HepG2 (cell line): ENCODE data around the gene ZNF618. TPM values are rescaled to one million over a fixed set of nuclear protein-coding genes. Genes with fewer than 3 reads are reported as not detected.

Experiments
- ATAC-seq: fragments of 200-7000 bp; cut with Tn5 transposase; 3 replicates; pipeline ENCODE4 v1.9.1; 2020; ENCODE audit warnings: mild to moderate bottlenecking, moderate library complexity
- BruUV-seq: library from RNA; stranded (reverse); fragments of 400-500 nt; replicated peaks from 2 replicates; lab custom pipeline; 2021; lab: Mats Ljungman, UMichigan
- CTCF ChIA-PET: fragments of 300-600 bp; formaldehyde crosslinking; extraction: SDS; loops from one replicate; lab custom pipeline; 2021; ENCODE audit warnings: low total read pairs, inconsistent platforms, low intra/inter-chr PET ratio; lab: Yijun Ruan, JAX
- POLR2A ChIA-PET: fragments of 350-600 bp; sonication (Branson Sonifier 250); formaldehyde crosslinking; loops from one replicate; lab custom pipeline; 2020; ENCODE audit warnings: antibody characterized with exemption, inconsistent platforms; lab: Yijun Ruan, JAX
- DNase-seq: peaks from one replicate; pipeline ENCODE4 v3.0.0-alpha.2; 2015; ENCODE audit warnings: low spot score
- FAIRE-seq: peaks from 3 replicates; lab custom pipeline; 2011; peaks lifted over from hg19 to GRCh38; lab: Jason Lieb, UNC
- H2AFZ ChIP-seq: one replicate; pipeline ENCODE4 v1.6.1; 2011; ENCODE audit warnings: low read length, inconsistent platforms
- H3K27ac ChIP-seq: fragments of 300-600 bp; 3 replicates; pipeline ENCODE4 v1.8.0; 2011; ENCODE audit warnings: mixed run types, mild to moderate bottlenecking, mixed read lengths, low read length, inconsistent platforms; ENCODE audit not compliant: insufficient read depth; ENCODE audit errors: extremely low read length
- H3K27me3 ChIP-seq, 2 experiments: fragments of 200-600 bp in 1 of 2; 2 replicates in 1 of 2; 3 replicates in 1 of 2; pipeline versions ENCODE4 v1.6.0 to v1.8.0; 2011; ENCODE audit warnings: low read length in 2 of 2, mild to moderate bottlenecking in 2 of 2, moderate library complexity in 2 of 2, inconsistent platforms in 1 of 2; ENCODE audit not compliant: insufficient read depth in 2 of 2, control insufficient read depth in 1 of 2
- H3K36me3 ChIP-seq, 2 experiments: fragments of 200-600 bp in 1 of 2; replicated peaks in 1 of 2; 2 replicates in 1 of 2; 3 replicates in 1 of 2; pipeline versions ENCODE4 v1.5.1 to v1.8.0; 2011; ENCODE audit warnings: low read length in 2 of 2, inconsistent platforms in 1 of 2; ENCODE audit not compliant: insufficient read depth in 2 of 2, control insufficient read depth in 1 of 2
- H3K4me1 ChIP-seq: 2 replicates; pipeline ENCODE4 v1.5.1; 2012; ENCODE audit warnings: low read length, inconsistent platforms; ENCODE audit not compliant: insufficient read depth
- H3K4me2 ChIP-seq: 2 replicates; pipeline ENCODE4 v1.6.0; 2011; ENCODE audit warnings: low read depth, low read length, inconsistent platforms
- H3K4me3 ChIP-seq, 3 experiments: fragments of 200-600 bp in 1 of 3; sonication (generic), shearing (Covaris generic) in 1 of 3; replicated peaks in 1 of 3; 2 replicates each; pipeline ENCODE4 v1.5.1; 2011 to 2016; ENCODE audit warnings: low read length in 3 of 3, inconsistent platforms in 2 of 3, low read depth in 2 of 3, mild to moderate bottlenecking in 2 of 3, control low read depth in 1 of 3, mixed read lengths in 1 of 3; ENCODE audit not compliant: insufficient read depth in 1 of 3
- H3K79me2 ChIP-seq: one replicate; pipeline ENCODE4 v1.6.1; 2011; ENCODE audit warnings: low read length, inconsistent platforms; ENCODE audit not compliant: insufficient read depth
- H3K9ac ChIP-seq: 2 replicates; pipeline ENCODE4 v1.6.0; 2011; ENCODE audit warnings: mild to moderate bottlenecking, low read depth, low read length, inconsistent platforms; ENCODE audit not compliant: insufficient read depth
- H3K9me3 ChIP-seq: 2 replicates; pipeline ENCODE4 v1.5.1; 2012; ENCODE audit warnings: mild to moderate bottlenecking, low read length
- H4K20me1 ChIP-seq: 2 replicates; pipeline ENCODE4 v1.6.0; 2011; ENCODE audit warnings: inconsistent platforms, mild to moderate bottlenecking, low read length, moderate library complexity; ENCODE audit not compliant: insufficient read depth
- ADNP ChIP-seq: sonication (generic); formaldehyde crosslinking; IDR thresholded peaks from 2 replicates; pipeline ENCODE4 v1.4.0; 2020; ENCODE audit warnings: missing genetic modification reagents
- ARHGAP35 ChIP-seq: sonication (generic); formaldehyde crosslinking; IDR thresholded peaks from 2 replicates; pipeline ENCODE4 v1.9.0; 2022; ENCODE audit warnings: mild to moderate bottlenecking, inconsistent platforms, moderate library complexity, missing genetic modification reagents, borderline replicate concordance
- ASH2L ChIP-seq: fragments of 300-600, 200-600 bp; sonication (generic); IDR thresholded peaks from 2 replicates; pipeline ENCODE4 v1.7.0; 2017; ENCODE audit warnings: low read depth, mild to moderate bottlenecking, moderate library complexity, mixed read lengths, low read length; ENCODE audit not compliant: insufficient read length
- CSRNP2 ChIP-seq: sonication (generic); formaldehyde crosslinking; conservative IDR thresholded peaks from 2 replicates; pipeline ENCODE4 v1.8.0; 2022; ENCODE audit warnings: low read depth, missing genetic modification reagents
- FOXA3 ChIP-seq: IDR thresholded peaks from 2 replicates; pipeline ENCODE4 v1.6.1; 2016; ENCODE audit warnings: missing genetic modification reagents, missing compliant biosample characterization
- MTF2 ChIP-seq: sonication (generic); formaldehyde crosslinking; IDR thresholded peaks from 2 replicates; pipeline ENCODE4 v1.5.0; 2020; ENCODE audit warnings: missing genetic modification reagents, borderline replicate concordance
- NFATC3 ChIP-seq: sonication (generic); formaldehyde crosslinking; IDR thresholded peaks from 2 replicates; pipeline ENCODE4 v1.5.1; 2020; ENCODE audit warnings: mild to moderate bottlenecking, missing genetic modification reagents
- PAWR ChIP-seq: sonication (generic); formaldehyde crosslinking; IDR thresholded peaks from 2 replicates; pipeline ENCODE4 v1.4.0; 2020; ENCODE audit warnings: missing genetic modification reagents, mild to moderate bottlenecking, borderline replicate concordance
- PRDM15 ChIP-seq: sonication (generic); formaldehyde crosslinking; IDR thresholded peaks from 2 replicates; pipeline ENCODE4 v1.4.0; 2020; ENCODE audit warnings: missing genetic modification reagents
- RFX3 ChIP-seq: IDR thresholded peaks from 2 replicates; pipeline ENCODE4 v1.6.1; 2016; ENCODE audit warnings: missing biosample characterization, missing genetic modification reagents
- TBX2 ChIP-seq: sonication (generic); formaldehyde crosslinking; IDR thresholded peaks from 2 replicates; pipeline ENCODE4 v1.5.0; 2020; ENCODE audit warnings: missing genetic modification reagents, mild to moderate bottlenecking, borderline replicate concordance
- THAP8 ChIP-seq: sonication (generic); formaldehyde crosslinking; IDR thresholded peaks from 2 replicates; pipeline ENCODE4 v1.5.1; 2020; ENCODE audit warnings: missing genetic modification reagents, mild to moderate bottlenecking, borderline replicate concordance
- ZNF30 ChIP-seq: sonication (generic); formaldehyde crosslinking; IDR thresholded peaks from 2 replicates; pipeline ENCODE4 v1.5.0; 2020; ENCODE audit warnings: mild to moderate bottlenecking, missing genetic modification reagents
- ZNF431 ChIP-seq: sonication (generic); formaldehyde crosslinking; IDR thresholded peaks from 2 replicates; pipeline ENCODE4 v1.9.0; 2022; ENCODE audit warnings: missing genetic modification reagents, low read depth, mild to moderate bottlenecking, borderline replicate concordance
- ZNF501 ChIP-seq: sonication (generic); formaldehyde crosslinking; IDR thresholded peaks from 2 replicates; pipeline ENCODE4 v1.5.1; 2020; ENCODE audit warnings: mild to moderate bottlenecking, moderate library complexity, missing genetic modification reagents
- ZNF776 ChIP-seq: sonication (generic); formaldehyde crosslinking; IDR thresholded peaks from 2 replicates; pipeline ENCODE4 v1.4.0; 2020; ENCODE audit warnings: mild to moderate bottlenecking, missing genetic modification reagents
- ZNF782 ChIP-seq: sonication (generic); formaldehyde crosslinking; IDR thresholded peaks from 2 replicates; pipeline ENCODE4 v1.4.0; 2020; ENCODE audit warnings: missing genetic modification reagents, mild to moderate bottlenecking, borderline replicate concordance
- WGBS: methylation state at CpG from one replicate; pipeline ENCODE4 v1.1.6; 2017; ENCODE audit warnings: low lambda C conversion rate; 5-methylcytosine and 5-hydroxymethylcytosine counted together
- in situ Hi-C: cut with HindIII; loops from 2 replicates; pipeline ENCODE4 v1.10.0; 2017; ENCODE audit warnings: low pct_unique_long_range_greater_than_20kb; ENCODE audit not compliant: extremely low pct_ligation_motif_present
- intact Hi-C: fragments of 100-400 bp; cut with micrococcal nuclease; formaldehyde crosslinking; loops from one replicate; pipeline ENCODE4 v1.10.0; 2022; ENCODE audit not compliant: unreplicated experiment
- polyA plus RNA-seq, 8 experiments: library from polyadenylated mRNA; depleted of rRNA in 3 of 8; stranded (reverse) in 7 of 8; unstranded in 1 of 8; fragments of >200 nt; fragmentation: Illumina TruSeq in 4 of 8; extraction: Trizol in 4 of 8; gene quantifications; 2 replicates each; pipeline versions ENCODE4 v1.2.1 to v1.2.3, GENCODE V29; 2011 to 2016; ENCODE audit warnings: low read depth in 4 of 8, missing spikeins in 1 of 8, mixed read lengths in 1 of 8; ENCODE audit not compliant: insufficient read depth in 1 of 8
- total RNA-seq, 5 experiments: library from RNA; depleted of rRNA; stranded (reverse); fragments of >200 nt; fragmentation: Illumina TruSeq; extraction: Trizol; gene quantifications; 2 replicates each; pipeline ENCODE4 v1.2.3, GENCODE V29; 2016; ENCODE audit warnings: low read depth in 1 of 5

Gene ZNF618
- total and polyA plus RNA-seq, 2 of the 13 experiments (the other 11 are each of a cell fraction or from before 2014, with no cell fraction given): 0.07 TPM

GRCh38 chr9:114008667-114009410 lies 132.7 kb downstream of the ZNF618 start:
- ChIA-PET CTCF (no interaction called here), POLR2A (no interaction called here)
- TF ChIP-seq PAWR (CRISPR knock-in tag) (no peak), NFATC3 (CRISPR knock-in tag) (no peak), CSRNP2 (no peak), ADNP (CRISPR knock-in tag) (no peak), MTF2 (CRISPR knock-in tag) (no peak), PRDM15 (no peak), ZNF30 (CRISPR knock-in tag) (no peak), FOXA3 (no peak), ZNF431 (CRISPR knock-in tag) (no peak), TBX2 (no peak), ZNF501 (CRISPR knock-in tag) (no peak), ARHGAP35 (CRISPR knock-in tag) (no peak), RFX3 (CRISPR knock-in tag) (no peak), ZNF782 (CRISPR knock-in tag) (no peak), ZNF776 (CRISPR knock-in tag) (no peak), ASH2L (no peak), THAP8 (no peak)
- no TSS peak for BruUV-seq
- no peak overlapping the region for H3K9ac ChIP-seq
- no peak overlapping the region for H3K27ac ChIP-seq
- no peaks in the 10 kb centered on the region for H3K4me1 ChIP-seq
- WGBS: 6% methylated on average over 4 of the region's 9 CpGs
- no peak for FAIRE-seq
- in situ Hi-C loops: no loop called here
- no peak for ATAC-seq
- no peak overlapping the region for H2AFZ ChIP-seq
- peaks cover 0 to 11% of the 10 kb centered on the region in 2 experiments; a peak in 3 of 5 replicates for H3K27me3 ChIP-seq
- H3K79me2 ChIP-seq: no peaks in the 10 kb centered on the region
- intact Hi-C loops: no loop called here
- no peaks in the 10 kb centered on the region for H3K36me3 ChIP-seq
- no peak overlapping the region for H3K4me2 ChIP-seq
- no peaks in the 10 kb centered on the region for H4K20me1 ChIP-seq
- H3K9me3 ChIP-seq: no peaks in the 10 kb centered on the region
- DNase-seq: no peak
- H3K4me3 ChIP-seq: no peak overlapping the region
